HEK293 (cell line): ENCODE results near the gene MTMR11.

Experiments used
- TRIM28 ChIP-seq: IDR thresholded peaks from 2 replicates; pipeline ENCODE4 v1.6.1; 2011; ENCODE audit warnings: low read length, control low read depth, borderline replicate concordance
- ZNF37A ChIP-seq: fragments of 450-650 bp; IDR thresholded peaks from 2 replicates; pipeline ENCODE4 v1.5.1; 2018; ENCODE audit warnings: missing biosample characterization, missing genetic modification characterization
- ZNF660 ChIP-seq: fragments of 450-650 bp; IDR thresholded peaks from 2 replicates; pipeline ENCODE4 v1.5.1; 2018; ENCODE audit warnings: missing biosample characterization, mild to moderate bottlenecking, missing genetic modification characterization
- ZNF747 ChIP-seq: fragments of 450-650 bp; formaldehyde crosslinking; IDR thresholded peaks from 2 replicates; pipeline ENCODE4 v1.5.1; 2016; ENCODE audit warnings: missing biosample characterization, missing genetic modification characterization
- ZSCAN23 ChIP-seq: fragments of 450-650 bp; formaldehyde crosslinking; IDR thresholded peaks from 2 replicates; pipeline ENCODE4 v1.5.1; 2016; ENCODE audit warnings: missing biosample characterization, missing genetic modification characterization
- TF ChIP-seq, protein P1 (sequence below): fragments of 450-650 bp; formaldehyde crosslinking; IDR thresholded peaks from 2 replicates; pipeline ENCODE4 v1.5.1; 2016; ENCODE audit warnings: missing biosample characterization, missing genetic modification characterization, low read depth
- TF ChIP-seq, protein P2 (sequence below): fragments of 450-650 bp; formaldehyde crosslinking; IDR thresholded peaks from 2 replicates; pipeline ENCODE4 v1.5.1; 2016; ENCODE audit warnings: missing biosample characterization, missing genetic modification characterization
- TF ChIP-seq, protein P3 (sequence below): fragments of 450-650 bp; formaldehyde crosslinking; IDR thresholded peaks from 2 replicates; pipeline ENCODE4 v1.5.1; 2017; ENCODE audit warnings: missing biosample characterization, missing genetic modification characterization

GRCh38 chr1:149977345-149977744 is 40.7 kb upstream of the MTMR11 start:
- TF ChIP-seq ZNF660 (tag by site-specific recombination) (no peak), TRIM28 (no peak), ZSCAN23 (tag by site-specific recombination) (no peak), ZNF747 (tag by site-specific recombination) (no peak), ZNF37A (tag by site-specific recombination) (no peak)
- TF ChIP-seq, protein P1, sequence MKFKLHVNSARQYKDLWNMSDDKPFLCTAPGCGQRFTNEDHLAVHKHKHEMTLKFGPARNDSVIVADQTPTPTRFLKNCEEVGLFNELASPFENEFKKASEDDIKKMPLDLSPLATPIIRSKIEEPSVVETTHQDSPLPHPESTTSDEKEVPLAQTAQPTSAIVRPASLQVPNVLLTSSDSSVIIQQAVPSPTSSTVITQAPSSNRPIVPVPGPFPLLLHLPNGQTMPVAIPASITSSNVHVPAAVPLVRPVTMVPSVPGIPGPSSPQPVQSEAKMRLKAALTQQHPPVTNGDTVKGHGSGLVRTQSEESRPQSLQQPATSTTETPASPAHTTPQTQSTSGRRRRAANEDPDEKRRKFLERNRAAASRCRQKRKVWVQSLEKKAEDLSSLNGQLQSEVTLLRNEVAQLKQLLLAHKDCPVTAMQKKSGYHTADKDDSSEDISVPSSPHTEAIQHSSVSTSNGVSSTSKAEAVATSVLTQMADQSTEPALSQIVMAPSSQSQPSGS (tag by site-specific recombination), result no peak
- TF ChIP-seq, protein P2, sequence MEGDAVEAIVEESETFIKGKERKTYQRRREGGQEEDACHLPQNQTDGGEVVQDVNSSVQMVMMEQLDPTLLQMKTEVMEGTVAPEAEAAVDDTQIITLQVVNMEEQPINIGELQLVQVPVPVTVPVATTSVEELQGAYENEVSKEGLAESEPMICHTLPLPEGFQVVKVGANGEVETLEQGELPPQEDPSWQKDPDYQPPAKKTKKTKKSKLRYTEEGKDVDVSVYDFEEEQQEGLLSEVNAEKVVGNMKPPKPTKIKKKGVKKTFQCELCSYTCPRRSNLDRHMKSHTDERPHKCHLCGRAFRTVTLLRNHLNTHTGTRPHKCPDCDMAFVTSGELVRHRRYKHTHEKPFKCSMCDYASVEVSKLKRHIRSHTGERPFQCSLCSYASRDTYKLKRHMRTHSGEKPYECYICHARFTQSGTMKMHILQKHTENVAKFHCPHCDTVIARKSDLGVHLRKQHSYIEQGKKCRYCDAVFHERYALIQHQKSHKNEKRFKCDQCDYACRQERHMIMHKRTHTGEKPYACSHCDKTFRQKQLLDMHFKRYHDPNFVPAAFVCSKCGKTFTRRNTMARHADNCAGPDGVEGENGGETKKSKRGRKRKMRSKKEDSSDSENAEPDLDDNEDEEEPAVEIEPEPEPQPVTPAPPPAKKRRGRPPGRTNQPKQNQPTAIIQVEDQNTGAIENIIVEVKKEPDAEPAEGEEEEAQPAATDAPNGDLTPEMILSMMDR (tag by site-specific recombination), result no peak
- TF ChIP-seq, protein P3, sequence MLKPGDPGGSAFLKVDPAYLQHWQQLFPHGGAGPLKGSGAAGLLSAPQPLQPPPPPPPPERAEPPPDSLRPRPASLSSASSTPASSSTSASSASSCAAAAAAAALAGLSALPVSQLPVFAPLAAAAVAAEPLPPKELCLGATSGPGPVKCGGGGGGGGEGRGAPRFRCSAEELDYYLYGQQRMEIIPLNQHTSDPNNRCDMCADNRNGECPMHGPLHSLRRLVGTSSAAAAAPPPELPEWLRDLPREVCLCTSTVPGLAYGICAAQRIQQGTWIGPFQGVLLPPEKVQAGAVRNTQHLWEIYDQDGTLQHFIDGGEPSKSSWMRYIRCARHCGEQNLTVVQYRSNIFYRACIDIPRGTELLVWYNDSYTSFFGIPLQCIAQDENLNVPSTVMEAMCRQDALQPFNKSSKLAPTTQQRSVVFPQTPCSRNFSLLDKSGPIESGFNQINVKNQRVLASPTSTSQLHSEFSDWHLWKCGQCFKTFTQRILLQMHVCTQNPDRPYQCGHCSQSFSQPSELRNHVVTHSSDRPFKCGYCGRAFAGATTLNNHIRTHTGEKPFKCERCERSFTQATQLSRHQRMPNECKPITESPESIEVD (tag by site-specific recombination), result no peak
